HepG2 (cell line): Measurements from ENCODE around the gene CNTD1. TPM values are rescaled to one million over a fixed set of nuclear protein-coding genes. Genes with fewer than 3 reads are reported as not detected.

Source experiments
- ATAC-seq: fragments of 200-7000 bp; cut with Tn5 transposase; 3 replicates; pipeline ENCODE4 v1.9.1; 2020; ENCODE audit warnings: mild to moderate bottlenecking, moderate library complexity
- BruUV-seq: library from RNA; stranded (reverse); fragments of 400-500 nt; replicated peaks from 2 replicates; lab custom pipeline; 2021; lab: Mats Ljungman, UMichigan
- CTCF ChIA-PET: fragments of 300-600 bp; formaldehyde crosslinking; extraction: SDS; loops from one replicate; lab custom pipeline; 2021; ENCODE audit warnings: low total read pairs, inconsistent platforms, low intra/inter-chr PET ratio; lab: Yijun Ruan, JAX
- POLR2A ChIA-PET: fragments of 350-600 bp; sonication (Branson Sonifier 250); formaldehyde crosslinking; loops from one replicate; lab custom pipeline; 2020; ENCODE audit warnings: antibody characterized with exemption, inconsistent platforms; lab: Yijun Ruan, JAX
- DNase-seq: peaks from one replicate; pipeline ENCODE4 v3.0.0-alpha.2; 2015; ENCODE audit warnings: low spot score
- FAIRE-seq: peaks from 3 replicates; lab custom pipeline; 2011; peaks lifted over from hg19 to GRCh38; lab: Jason Lieb, UNC
- H2AFZ ChIP-seq: one replicate; pipeline ENCODE4 v1.6.1; 2011; ENCODE audit warnings: low read length, inconsistent platforms
- H3K27ac ChIP-seq: fragments of 300-600 bp; 3 replicates; pipeline ENCODE4 v1.8.0; 2011; ENCODE audit warnings: mixed run types, mild to moderate bottlenecking, mixed read lengths, low read length, inconsistent platforms; ENCODE audit not compliant: insufficient read depth; ENCODE audit errors: extremely low read length
- H3K27me3 ChIP-seq, 2 experiments: fragments of 200-600 bp in 1 of 2; 2 replicates in 1 of 2; 3 replicates in 1 of 2; pipeline versions ENCODE4 v1.6.0 to v1.8.0; 2011; ENCODE audit warnings: low read length in 2 of 2, mild to moderate bottlenecking in 2 of 2, moderate library complexity in 2 of 2, inconsistent platforms in 1 of 2; ENCODE audit not compliant: insufficient read depth in 2 of 2, control insufficient read depth in 1 of 2
- H3K36me3 ChIP-seq, 2 experiments: fragments of 200-600 bp in 1 of 2; replicated peaks in 1 of 2; 2 replicates in 1 of 2; 3 replicates in 1 of 2; pipeline versions ENCODE4 v1.5.1 to v1.8.0; 2011; ENCODE audit warnings: low read length in 2 of 2, inconsistent platforms in 1 of 2; ENCODE audit not compliant: insufficient read depth in 2 of 2, control insufficient read depth in 1 of 2
- H3K4me1 ChIP-seq: 2 replicates; pipeline ENCODE4 v1.5.1; 2012; ENCODE audit warnings: low read length, inconsistent platforms; ENCODE audit not compliant: insufficient read depth
- H3K4me2 ChIP-seq: 2 replicates; pipeline ENCODE4 v1.6.0; 2011; ENCODE audit warnings: low read depth, low read length, inconsistent platforms
- H3K4me3 ChIP-seq, 3 experiments: fragments of 200-600 bp in 1 of 3; sonication (generic), shearing (Covaris generic) in 1 of 3; replicated peaks in 1 of 3; 2 replicates each; pipeline ENCODE4 v1.5.1; 2011 to 2016; ENCODE audit warnings: low read length in 3 of 3, inconsistent platforms in 2 of 3, low read depth in 2 of 3, mild to moderate bottlenecking in 2 of 3, control low read depth in 1 of 3, mixed read lengths in 1 of 3; ENCODE audit not compliant: insufficient read depth in 1 of 3
- H3K79me2 ChIP-seq: one replicate; pipeline ENCODE4 v1.6.1; 2011; ENCODE audit warnings: low read length, inconsistent platforms; ENCODE audit not compliant: insufficient read depth
- H3K9ac ChIP-seq: 2 replicates; pipeline ENCODE4 v1.6.0; 2011; ENCODE audit warnings: mild to moderate bottlenecking, low read depth, low read length, inconsistent platforms; ENCODE audit not compliant: insufficient read depth
- H3K9me3 ChIP-seq: 2 replicates; pipeline ENCODE4 v1.5.1; 2012; ENCODE audit warnings: mild to moderate bottlenecking, low read length
- H4K20me1 ChIP-seq: 2 replicates; pipeline ENCODE4 v1.6.0; 2011; ENCODE audit warnings: inconsistent platforms, mild to moderate bottlenecking, low read length, moderate library complexity; ENCODE audit not compliant: insufficient read depth
- NFIC ChIP-seq: IDR thresholded peaks from 2 replicates; pipeline ENCODE4 v1.6.1; 2012; ENCODE audit warnings: mild to moderate bottlenecking, low read length, inconsistent platforms
- SMAD9 ChIP-seq: sonication (generic); formaldehyde crosslinking; IDR thresholded peaks from 2 replicates; pipeline ENCODE4 v1.5.1; 2020; ENCODE audit warnings: mild to moderate bottlenecking, missing genetic modification reagents
- USF2 ChIP-seq, 2 experiments: sonication (generic) in 1 of 2; formaldehyde crosslinking in 1 of 2; IDR thresholded peaks; 2 replicates each; pipeline versions ENCODE4 v1.5.1 to v1.6.1; 2011 to 2020; ENCODE audit warnings: borderline replicate concordance in 1 of 2, low read depth in 1 of 2, low read length in 1 of 2, mild to moderate bottlenecking in 1 of 2, missing genetic modification reagents in 1 of 2, moderate library complexity in 1 of 2
- ZNF17 ChIP-seq: sonication (generic); formaldehyde crosslinking; IDR thresholded peaks from 2 replicates; pipeline ENCODE4 v1.5.0; 2020; ENCODE audit warnings: mild to moderate bottlenecking, missing genetic modification reagents
- ZNF569 ChIP-seq: sonication (generic); formaldehyde crosslinking; IDR thresholded peaks from 2 replicates; pipeline ENCODE4 v1.5.0; 2020; ENCODE audit warnings: mild to moderate bottlenecking, missing genetic modification reagents, moderate library complexity, borderline replicate concordance
- WGBS: methylation state at CpG from one replicate; pipeline ENCODE4 v1.1.6; 2017; ENCODE audit warnings: low lambda C conversion rate; 5-methylcytosine and 5-hydroxymethylcytosine counted together
- in situ Hi-C: cut with HindIII; loops from 2 replicates; pipeline ENCODE4 v1.10.0; 2017; ENCODE audit warnings: low pct_unique_long_range_greater_than_20kb; ENCODE audit not compliant: extremely low pct_ligation_motif_present
- intact Hi-C: fragments of 100-400 bp; cut with micrococcal nuclease; formaldehyde crosslinking; loops from one replicate; pipeline ENCODE4 v1.10.0; 2022; ENCODE audit not compliant: unreplicated experiment
- polyA plus RNA-seq, 8 experiments: library from polyadenylated mRNA; depleted of rRNA in 3 of 8; stranded (reverse) in 7 of 8; unstranded in 1 of 8; fragments of >200 nt; fragmentation: Illumina TruSeq in 4 of 8; extraction: Trizol in 4 of 8; gene quantifications; 2 replicates each; pipeline versions ENCODE4 v1.2.1 to v1.2.3, GENCODE V29; 2011 to 2016; ENCODE audit warnings: low read depth in 4 of 8, missing spikeins in 1 of 8, mixed read lengths in 1 of 8; ENCODE audit not compliant: insufficient read depth in 1 of 8
- total RNA-seq, 5 experiments: library from RNA; depleted of rRNA; stranded (reverse); fragments of >200 nt; fragmentation: Illumina TruSeq; extraction: Trizol; gene quantifications; 2 replicates each; pipeline ENCODE4 v1.2.3, GENCODE V29; 2016; ENCODE audit warnings: low read depth in 1 of 5

The CNTD1 gene
- total and polyA plus RNA-seq, 2 of the 13 experiments (the other 11 are each of a cell fraction or from before 2014, with no cell fraction given), result 0.11 to 0.15 TPM

DNA sequence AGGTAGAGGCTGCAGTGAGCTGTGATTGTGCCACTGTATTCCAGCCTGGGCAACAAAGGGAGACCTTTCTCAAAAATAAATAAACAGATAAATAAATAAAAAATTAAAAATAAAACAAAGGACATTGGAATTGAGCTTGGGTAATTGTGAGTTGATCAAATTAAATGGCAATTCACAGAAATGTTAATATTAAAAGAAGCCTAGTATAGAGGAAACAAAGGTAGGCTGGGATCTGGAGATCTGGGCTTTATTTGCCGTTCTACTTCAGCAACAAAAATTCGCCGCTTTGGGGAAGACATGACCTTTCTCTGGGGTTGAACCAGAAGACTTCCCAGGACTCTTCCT lies 25.7 kb upstream of the CNTD1 start:
- 0% methylated on average over 3 of the region's 3 CpGs for WGBS
- Histone ChIP-seq H3K9ac (peak overlapping the region; percentile 87), H3K4me1 (peaks cover 49% of the 10 kb centered on the region), H3K79me2 (peaks cover 25% of the 10 kb centered on the region), H4K20me1 (no peaks in the 10 kb centered on the region), H3K27ac (peak overlapping the region; percentile 66), H3K36me3 (peaks cover 0 to 14% of the 10 kb centered on the region in 2 experiments; a peak in 2 of 5 replicates), H3K27me3 (no peaks in the 10 kb centered on the region; a peak in 1 of 5 replicates), H2AFZ (peak overlapping the region; percentile 93), H3K4me3 (peak overlapping the region; percentile 74 to 96 (median 88)), H3K9me3 (no peaks in the 10 kb centered on the region), H3K4me2 (peak overlapping the region; percentile 97)
- no peak for TF ChIP-seq SMAD9 (CRISPR knock-in tag)
- TF ChIP-seq ZNF569 (CRISPR knock-in tag), result peak; percentile 71; the same call in 1 of the 2 replicates
- TF ChIP-seq NFIC, result 0 out of 2 replicates have a peak, but pooled peaks have one; percentile 54
- no peak for TF ChIP-seq USF2 (IDR thresholded peaks at IDR 0.05; ENCODE audit: low read depth, low read length)
- 0 out of 2 replicates have a peak, but pooled peaks have one; percentile 18 for TF ChIP-seq USF2 (CRISPR knock-in tag; IDR thresholded peaks at IDR 0.05; ENCODE audit: borderline replicate concordance)
- 0 out of 2 replicates have a peak, but pooled peaks have one; percentile 35 for TF ChIP-seq ZNF17
- no peak for ATAC-seq
- in situ Hi-C loops (no loop called here), intact Hi-C loops (loop anchor here (1.0 kb wide), 1 partner anchor 51 kb away; the partner anchor contains the start of gene BECN1)
- FAIRE-seq, result no peak
- POLR2A ChIA-PET, result interaction anchor here (0.7 to 3.4 kb wide), 24 partner anchors 9 to 385 kb away, joined by 3 to 53 read pairs (median 6); partner anchors contain the start of genes BECN1, CNTD1, COA3 and EZH1
- CTCF ChIA-PET, result no interaction called here
- TSS peak; percentile 96 for BruUV-seq
- DNase-seq, result no peak
